Thyroid gland (tissue), 4 donors: ENCODE results near the gene HINT3. TPM values are rescaled to one million over a fixed set of nuclear protein-coding genes. Genes with fewer than 3 reads are reported as not detected.

Experiments
- DNase-seq, 2 donors: peaks; one replicate each; pipeline ENCODE4 v3.0.0-alpha.2; 2019
- H3K27ac ChIP-seq, 3 donors: fragments of 200-600 bp; sonication (generic); 1 replicate in 2 of 3; 2 replicates in 1 of 3; pipeline ENCODE4 v1.5.1; 2016 to 2019; ENCODE audit warnings: mild to moderate bottlenecking in 1 of 3, moderate library complexity in 1 of 3
- H3K27me3 ChIP-seq: fragments of 200-600 bp; sonication (generic); one replicate; pipeline ENCODE4 v1.5.1; 2019
- H3K36me3 ChIP-seq, 2 donors: fragments of 200-600 bp; sonication (generic); one replicate each; pipeline ENCODE4 v1.5.1; 2016 to 2019
- H3K4me1 ChIP-seq, 2 donors: fragments of 200-600 bp; sonication (generic); one replicate each; pipeline ENCODE4 v1.5.1; 2017 to 2019
- H3K4me3 ChIP-seq, 3 donors: fragments of 200-600 bp; sonication (generic); replicated peaks in 1 of 3; 1 replicate in 2 of 3; 2 replicates in 1 of 3; pipeline ENCODE4 v1.5.1; 2016; ENCODE audit warnings: mild to moderate bottlenecking in 1 of 3
- H3K9me3 ChIP-seq: fragments of 200-600 bp; sonication (generic); one replicate; pipeline ENCODE4 v1.5.1; 2017
- POLR2A ChIP-seq, 2 donors: fragments of 450-650 bp; IDR thresholded peaks; one replicate each; pipeline ENCODE4 v1.6.1; 2017; ENCODE audit warnings: antibody characterized with exemption in 2 of 2, mild to moderate bottlenecking in 2 of 2, moderate library complexity in 1 of 2
- WGBS, 2 donors: methylation state at CpG; one replicate each; pipeline ENCODE4 v1.1.5; 2017; 5-methylcytosine and 5-hydroxymethylcytosine counted together
- intact Hi-C: fragments of 100-400 bp; cut with DNase I; formaldehyde crosslinking; loops from one replicate; pipeline ENCODE4 v1.15.1; 2023
- total RNA-seq, 4 donors: library from RNA; depleted of rRNA; stranded (reverse); fragments of >200 nt; gene quantifications; one replicate each; pipeline ENCODE4 v1.2.3, GENCODE V29; 2016
- TF ChIP-seq, protein P1 (sequence below), 6 experiments: fragments of 200-600 bp in 3 of 6; fragments of 450-650 bp in 3 of 6; sonication (generic) in 3 of 6; IDR thresholded peaks; one replicate each; pipeline ENCODE4 v1.5.1; 2016 to 2019; ENCODE audit warnings: antibody characterized with exemption in 6 of 6, mild to moderate bottlenecking in 2 of 6, inconsistent platforms in 1 of 6, moderate library complexity in 1 of 6

The HINT3 gene
- total RNA-seq, 4 donors from 2014 or later: 21.5 to 32.5 (median 26.3) TPM

GRCh38 chr6:125923366-125923877 lies 33.1 kb upstream of the HINT3 start:
- no peak for DNase-seq
- H3K27me3 ChIP-seq: no peaks in the 10 kb centered on the region
- 62 to 73% methylated on average over 4 of the region's 4 CpGs for WGBS, 2 donors
- intact Hi-C loops: loop anchor here (5.0 kb wide), 1 partner anchor 34 kb away; the partner anchor contains the start of gene HINT3
- no peaks in the 10 kb centered on the region for H3K9me3 ChIP-seq
- H3K36me3 ChIP-seq: peaks cover 7 to 14% of the 10 kb centered on the region in 2 donors
- no peak overlapping the region for H3K27ac ChIP-seq
- H3K4me3 ChIP-seq: no peak overlapping the region
- TF ChIP-seq, protein P1, sequence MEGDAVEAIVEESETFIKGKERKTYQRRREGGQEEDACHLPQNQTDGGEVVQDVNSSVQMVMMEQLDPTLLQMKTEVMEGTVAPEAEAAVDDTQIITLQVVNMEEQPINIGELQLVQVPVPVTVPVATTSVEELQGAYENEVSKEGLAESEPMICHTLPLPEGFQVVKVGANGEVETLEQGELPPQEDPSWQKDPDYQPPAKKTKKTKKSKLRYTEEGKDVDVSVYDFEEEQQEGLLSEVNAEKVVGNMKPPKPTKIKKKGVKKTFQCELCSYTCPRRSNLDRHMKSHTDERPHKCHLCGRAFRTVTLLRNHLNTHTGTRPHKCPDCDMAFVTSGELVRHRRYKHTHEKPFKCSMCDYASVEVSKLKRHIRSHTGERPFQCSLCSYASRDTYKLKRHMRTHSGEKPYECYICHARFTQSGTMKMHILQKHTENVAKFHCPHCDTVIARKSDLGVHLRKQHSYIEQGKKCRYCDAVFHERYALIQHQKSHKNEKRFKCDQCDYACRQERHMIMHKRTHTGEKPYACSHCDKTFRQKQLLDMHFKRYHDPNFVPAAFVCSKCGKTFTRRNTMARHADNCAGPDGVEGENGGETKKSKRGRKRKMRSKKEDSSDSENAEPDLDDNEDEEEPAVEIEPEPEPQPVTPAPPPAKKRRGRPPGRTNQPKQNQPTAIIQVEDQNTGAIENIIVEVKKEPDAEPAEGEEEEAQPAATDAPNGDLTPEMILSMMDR (IDR thresholded peaks at IDR 0.05): no peak
- TF ChIP-seq POLR2A (IDR thresholded peaks at IDR 0.05): no peak
- peaks cover 4 to 14% of the 10 kb centered on the region in 2 donors for H3K4me1 ChIP-seq

DNA sequence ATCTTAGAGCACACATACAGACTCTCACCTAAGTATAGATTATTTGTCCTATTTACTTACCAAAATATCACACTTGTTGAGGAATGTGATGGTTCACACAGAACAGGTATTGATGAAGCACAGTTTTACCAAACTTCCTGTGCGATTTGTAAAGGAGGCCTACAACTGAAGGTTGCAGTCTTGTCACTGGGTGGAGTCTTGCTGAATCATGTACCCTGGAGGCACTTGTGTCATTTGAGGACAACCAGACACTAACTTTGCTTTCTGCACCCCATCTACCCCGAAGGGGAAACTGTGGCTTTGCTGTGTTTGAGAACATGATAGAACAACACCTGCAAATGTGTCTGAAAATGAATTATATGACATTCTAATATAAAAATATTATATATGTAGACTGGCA lies 32.4 kb upstream of the HINT3 start:
- 82 to 86% methylated on average over 2 of the region's 2 CpGs for WGBS, 2 donors
- Histone ChIP-seq H3K4me1 (peaks cover 0 to 11% of the 10 kb centered on the region in 2 donors), H3K4me3 (no peak overlapping the region), H3K36me3 (peaks cover 7 to 14% of the 10 kb centered on the region in 2 donors), H3K27me3 (no peaks in the 10 kb centered on the region), H3K9me3 (no peaks in the 10 kb centered on the region), H3K27ac (no peak overlapping the region)
- TF ChIP-seq, protein P1 (IDR thresholded peaks at IDR 0.05): no peak
- no peak for TF ChIP-seq POLR2A (IDR thresholded peaks at IDR 0.05)
- DNase-seq: no peak
- intact Hi-C loops: loop anchor here (5.0 kb wide), 1 partner anchor 33 kb away; the partner anchor contains the start of gene HINT3

GRCh38 chr6:125924697-125925358 lies 31.7 kb upstream of the HINT3 start:
- Histone ChIP-seq H3K27ac (no peak overlapping the region), H3K36me3 (peaks cover 7 to 14% of the 10 kb centered on the region in 2 donors), H3K4me1 (peaks cover 0 to 11% of the 10 kb centered on the region in 2 donors), H3K27me3 (no peaks in the 10 kb centered on the region), H3K4me3 (no peak overlapping the region), H3K9me3 (no peaks in the 10 kb centered on the region)
- 88 to 89% methylated on average over 2 of the region's 2 CpGs for WGBS, 2 donors
- TF ChIP-seq POLR2A (IDR thresholded peaks at IDR 0.05): no peak
- TF ChIP-seq, protein P1 (IDR thresholded peaks at IDR 0.05): no peak
- DNase-seq: no peak
- intact Hi-C loops: loop anchor here (5.0 kb wide), 1 partner anchor 32 kb away; the partner anchor contains the start of gene HINT3

DNA sequence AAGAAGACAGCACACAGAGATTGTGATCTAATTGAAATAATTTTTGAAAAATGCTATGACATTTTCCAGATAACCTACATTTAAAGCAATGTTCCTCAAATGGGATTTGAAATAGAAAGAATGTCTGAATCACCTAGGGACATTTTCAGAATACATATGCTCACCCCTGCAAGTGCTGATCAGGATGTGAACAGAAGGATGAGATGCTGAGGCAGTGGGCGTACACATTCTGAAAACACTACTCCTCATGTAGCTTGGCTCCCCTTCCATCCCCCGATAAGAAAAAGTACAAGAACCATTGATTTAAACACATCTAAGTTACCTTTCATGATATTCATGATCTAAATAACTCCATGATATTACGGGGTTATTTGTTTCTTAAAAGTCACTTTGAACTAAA lies 29.9 kb upstream of the HINT3 start:
- Histone ChIP-seq H3K36me3 (peaks cover 7 to 9% of the 10 kb centered on the region in 2 donors), H3K9me3 (no peaks in the 10 kb centered on the region), H3K4me1 (peaks cover 0 to 11% of the 10 kb centered on the region in 2 donors), H3K27me3 (no peaks in the 10 kb centered on the region), H3K27ac (no peak overlapping the region), H3K4me3 (no peak overlapping the region)
- 93 to 94% methylated on average over 3 of the region's 3 CpGs for WGBS, 2 donors
- DNase-seq: no peak
- intact Hi-C loops: no loop called here
- TF ChIP-seq POLR2A (IDR thresholded peaks at IDR 0.05): no peak
- TF ChIP-seq, protein P1 (IDR thresholded peaks at IDR 0.05): no peak

DNA sequence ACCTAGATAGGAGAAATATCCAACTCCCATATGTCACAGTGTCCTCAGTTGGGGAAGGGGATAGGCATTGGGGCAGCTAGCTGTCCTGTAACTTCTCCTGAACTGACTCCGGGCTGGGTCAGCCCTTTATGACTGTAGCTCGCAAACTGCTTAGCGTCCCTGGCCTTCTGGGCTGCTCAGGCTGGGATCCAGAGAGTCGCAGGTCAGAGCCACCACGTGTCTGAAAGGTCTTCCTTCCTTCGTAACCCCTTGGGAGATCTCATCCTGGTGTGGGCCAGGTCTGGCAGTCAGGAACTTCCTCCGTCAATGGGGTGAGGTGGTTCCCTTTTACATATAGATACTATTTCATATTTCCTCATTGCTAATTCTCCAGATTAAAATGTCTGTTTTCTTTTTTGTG lies 28.8 kb upstream of the HINT3 start:
- no peak overlapping the region for H3K4me3 ChIP-seq
- peaks cover 4 to 7% of the 10 kb centered on the region in 2 donors for H3K36me3 ChIP-seq
- TF ChIP-seq POLR2A (IDR thresholded peaks at IDR 0.05): no peak
- TF ChIP-seq, protein P1 (IDR thresholded peaks at IDR 0.05): no peak
- H3K27me3 ChIP-seq: no peaks in the 10 kb centered on the region
- H3K4me1 ChIP-seq: peaks cover 0 to 11% of the 10 kb centered on the region in 2 donors
- 77 to 78% methylated on average over 7 of the region's 7 CpGs for WGBS, 2 donors
- intact Hi-C loops: no loop called here
- DNase-seq: no peak
- H3K9me3 ChIP-seq: no peaks in the 10 kb centered on the region
- H3K27ac ChIP-seq: no peak overlapping the region
